Liver (tissue), 3 donors: ENCODE results near the gene PITPNB.

Experiments used
- CTCF ChIP-seq: fragments of 150-350 bp; IDR thresholded peaks from 2 replicates; pipeline ENCODE4 v1.5.1; 2017; ENCODE audit warnings: improper control_type of control experiment, low read depth, low read length; ENCODE audit not compliant: missing input control
- GABPA ChIP-seq, 2 donors: IDR thresholded peaks in 1 of 2; conservative IDR thresholded peaks in 1 of 2; 2 replicates each; pipeline ENCODE4 v1.6.1; 2016; ENCODE audit warnings: antibody characterized with exemption in 2 of 2, mild to moderate bottlenecking in 1 of 2, moderate library complexity in 1 of 2
- MAX ChIP-seq: IDR thresholded peaks from 2 replicates; pipeline ENCODE4 v1.6.1; 2016; ENCODE audit warnings: antibody characterized with exemption
- RAD21 ChIP-seq, 2 donors: IDR thresholded peaks; 2 replicates each; pipeline ENCODE4 v1.6.1; 2016; ENCODE audit warnings: antibody characterized with exemption in 2 of 2, mild to moderate bottlenecking in 2 of 2
- RXRA ChIP-seq, 2 donors: IDR thresholded peaks; 2 replicates each; pipeline ENCODE4 v1.6.1; 2017 to 2018; ENCODE audit warnings: antibody characterized with exemption in 2 of 2, mild to moderate bottlenecking in 1 of 2
- SP1 ChIP-seq: IDR thresholded peaks from 2 replicates; pipeline ENCODE4 v1.6.1; 2018; ENCODE audit warnings: antibody characterized with exemption, mild to moderate bottlenecking
- TAF1 ChIP-seq: conservative IDR thresholded peaks from 2 replicates; pipeline ENCODE4 v1.6.1; 2016; ENCODE audit warnings: antibody characterized with exemption, mild to moderate bottlenecking
- TF ChIP-seq, protein P1 (sequence below): IDR thresholded peaks from 2 replicates; pipeline ENCODE4 v1.6.1; 2016; ENCODE audit warnings: antibody characterized with exemption, mild to moderate bottlenecking
- donor health status: healthy.
- donor health status: healthy.

GRCh38 chr22:27876684-27877083, 42.4 kb downstream of the PITPNB start:
- TF ChIP-seq SP1 (no peak), CTCF (no peak), RAD21 (IDR thresholded peaks at IDR 0.05) (no peak), MAX (no peak), RXRA (IDR thresholded peaks at IDR 0.05) (no peak), GABPA (IDR thresholded peaks at IDR 0.05 in 1 of 2, conservative IDR thresholded peaks at IDR 0.05 in 1 of 2) (no peak), TAF1 (no peak)
- TF ChIP-seq, protein P1, sequence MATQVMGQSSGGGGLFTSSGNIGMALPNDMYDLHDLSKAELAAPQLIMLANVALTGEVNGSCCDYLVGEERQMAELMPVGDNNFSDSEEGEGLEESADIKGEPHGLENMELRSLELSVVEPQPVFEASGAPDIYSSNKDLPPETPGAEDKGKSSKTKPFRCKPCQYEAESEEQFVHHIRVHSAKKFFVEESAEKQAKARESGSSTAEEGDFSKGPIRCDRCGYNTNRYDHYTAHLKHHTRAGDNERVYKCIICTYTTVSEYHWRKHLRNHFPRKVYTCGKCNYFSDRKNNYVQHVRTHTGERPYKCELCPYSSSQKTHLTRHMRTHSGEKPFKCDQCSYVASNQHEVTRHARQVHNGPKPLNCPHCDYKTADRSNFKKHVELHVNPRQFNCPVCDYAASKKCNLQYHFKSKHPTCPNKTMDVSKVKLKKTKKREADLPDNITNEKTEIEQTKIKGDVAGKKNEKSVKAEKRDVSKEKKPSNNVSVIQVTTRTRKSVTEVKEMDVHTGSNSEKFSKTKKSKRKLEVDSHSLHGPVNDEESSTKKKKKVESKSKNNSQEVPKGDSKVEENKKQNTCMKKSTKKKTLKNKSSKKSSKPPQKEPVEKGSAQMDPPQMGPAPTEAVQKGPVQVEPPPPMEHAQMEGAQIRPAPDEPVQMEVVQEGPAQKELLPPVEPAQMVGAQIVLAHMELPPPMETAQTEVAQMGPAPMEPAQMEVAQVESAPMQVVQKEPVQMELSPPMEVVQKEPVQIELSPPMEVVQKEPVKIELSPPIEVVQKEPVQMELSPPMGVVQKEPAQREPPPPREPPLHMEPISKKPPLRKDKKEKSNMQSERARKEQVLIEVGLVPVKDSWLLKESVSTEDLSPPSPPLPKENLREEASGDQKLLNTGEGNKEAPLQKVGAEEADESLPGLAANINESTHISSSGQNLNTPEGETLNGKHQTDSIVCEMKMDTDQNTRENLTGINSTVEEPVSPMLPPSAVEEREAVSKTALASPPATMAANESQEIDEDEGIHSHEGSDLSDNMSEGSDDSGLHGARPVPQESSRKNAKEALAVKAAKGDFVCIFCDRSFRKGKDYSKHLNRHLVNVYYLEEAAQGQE = no peak
